ENCODE data around the gene FEN1. TPM values are rescaled to one million over a fixed set of nuclear protein-coding genes. Genes with fewer than 3 reads are reported as not detected.

FEN1 gene
- polyA plus RNA-seq, 1 of the 3 experiments (the other 2 are of a cell fraction) = 35.9 TPM

GRCh38 chr11:61827571-61828378 is 35.1 kb downstream of the FEN1 start, which contains the start of gene FADS2:
Gene FADS2, plus strand, starts transcription at chr11:61828300. Its CDS starts 91 bp downstream, at chr11:61828391.
- H3K27me3 ChIP-seq (ENCODE audit: insufficient read depth) = no peaks in the 10 kb centered on the region
- ChIA-PET POLR2A (interaction anchor here (0.6 to 5.3 kb wide), 6 partner anchors 11 to 141 kb away, joined by 3 to 84 read pairs (median 5); partner anchors contain the start of genes FADS1, FEN1, FTH1 and TMEM258), CTCF (interaction anchor here (1.0 to 4.5 kb wide), 14 partner anchors 12 to 280 kb away, joined by 3 to 63 read pairs (median 5); partner anchors contain the start of gene FADS1)
- DNase-seq = peak; percentile 93
- H3K27ac ChIP-seq (ENCODE audit: low read depth in 2 of 2, low read length in 1 of 2) = peak within 1 kb of the TSS; percentile 21 to 99
- H3K4me2 ChIP-seq = peak within 1 kb of the TSS; percentile 91
- peaks cover 10 to 46% of the 10 kb centered on the region in 2 experiments; a peak in 3 of 4 replicates for H3K4me1 ChIP-seq (ENCODE audit: control insufficient read depth in 1 of 2, insufficient read depth in 2 of 2, low read depth in 1 of 2, low read length in 1 of 2)
- peak within 1 kb of the TSS; percentile 67 for H3K9ac ChIP-seq
- H3K9me2 ChIP-seq = no peaks in the 10 kb centered on the region
- H3F3A ChIP-seq (replicated peaks; ENCODE audit: insufficient read depth) = no peaks in the 10 kb centered on the region
- WGBS (ENCODE audit: low lambda C conversion rate) = 1% methylated on average over 31 of the region's 83 CpGs
- H3K79me2 ChIP-seq (ENCODE audit: insufficient read depth) = peaks cover 40% of the 10 kb centered on the region
- peak within 1 kb of the TSS; percentile 70 to 96 for H3K4me3 ChIP-seq (ENCODE audit: low read depth in 2 of 2, low read length in 1 of 2)
- H4K20me1 ChIP-seq (ENCODE audit: insufficient read depth) = no peaks in the 10 kb centered on the region
- H3K36me3 ChIP-seq (replicated peaks in 1 of 2; ENCODE audit: control insufficient read depth in 1 of 2, insufficient read depth in 2 of 2, low read length in 1 of 2) = peaks cover 0 to 7% of the 10 kb centered on the region in 2 experiments
- H2AFZ ChIP-seq (ENCODE audit: low read depth) = peak within 1 kb of the TSS; percentile 71; the same call in 1 of the 2 replicates
- no peaks in the 10 kb centered on the region for H3K9me3 ChIP-seq
- 0 out of 2 replicates have a peak, but pooled peaks have one; percentile 5 for TF ChIP-seq ZBTB33 (IDR thresholded peaks at IDR 0.05; ENCODE audit: borderline replicate concordance, low read depth)
- TF ChIP-seq USF1 (IDR thresholded peaks at IDR 0.05; ENCODE audit: borderline replicate concordance, low read depth) = peak; percentile 5; the same call in 1 of the 2 replicates
- peak; percentile 51 for TF ChIP-seq NRF1 (IDR thresholded peaks at IDR 0.05; ENCODE audit: low read depth, low read length)
- no peak for TF ChIP-seq EZH2phosphoT487 (IDR thresholded peaks at IDR 0.05; ENCODE audit: borderline replicate concordance, low read depth)
- TF ChIP-seq FOXJ3 (CRISPR knock-in tag; IDR thresholded peaks at IDR 0.05) = no peak; the same call in 1 of the 2 replicates
- no peak for TF ChIP-seq MEF2A (IDR thresholded peaks at IDR 0.05; ENCODE audit: borderline replicate concordance, low read depth)
- peak; percentile 63 for TF ChIP-seq GATA2 (CRISPR knock-in tag; IDR thresholded peaks at IDR 0.05)
- peak; percentile 56 for TF ChIP-seq MXI1 (IDR thresholded peaks at IDR 0.05; ENCODE audit: low read depth, low read length)
- no peak for TF ChIP-seq RAD21 (IDR thresholded peaks at IDR 0.05; ENCODE audit: low read length)
- peak; percentile 38; the same call in 1 of the 2 replicates for TF ChIP-seq SIN3A (IDR thresholded peaks at IDR 0.05; ENCODE audit: borderline replicate concordance, low read depth, low read length)
- no peak for TF ChIP-seq CTCF (IDR thresholded peaks at IDR 0.05)
- TF ChIP-seq IRF3 (IDR thresholded peaks at IDR 0.05; ENCODE audit: low read depth, low read length) = no peak
- no peak; the same call in none of the 2 replicates for TF ChIP-seq YY1 (IDR thresholded peaks at IDR 0.05; ENCODE audit: low read depth)
- no peak for TF ChIP-seq SMC3 (IDR thresholded peaks at IDR 0.05; ENCODE audit: low read depth, low read length)
- peak; percentile 10; the same call in 1 of the 2 replicates for TF ChIP-seq TEAD4 (IDR thresholded peaks at IDR 0.05; ENCODE audit: borderline replicate concordance, insufficient read depth)
- TF ChIP-seq USF2 (IDR thresholded peaks at IDR 0.05; ENCODE audit: borderline replicate concordance, low read depth, low read length) = no peak
- no peak for TF ChIP-seq GABPA (IDR thresholded peaks at IDR 0.05; ENCODE audit: low read depth)
- TF ChIP-seq NFIC (IDR thresholded peaks at IDR 0.05; ENCODE audit: borderline replicate concordance) = no peak
- TF ChIP-seq FOSL2 (IDR thresholded peaks at IDR 0.05; ENCODE audit: borderline replicate concordance, low read depth) = no peak
- TF ChIP-seq CHD2 (IDR thresholded peaks at IDR 0.05; ENCODE audit: low read length, partially characterized antibody) = peak; percentile 60
- peak; percentile 72 for TF ChIP-seq MAX (IDR thresholded peaks at IDR 0.05; ENCODE audit: low read depth)
- TF ChIP-seq RFX5 (IDR thresholded peaks at IDR 0.05; ENCODE audit: low read length) = no peak
- 0 out of 2 replicates have a peak, but pooled peaks have one; percentile 6 for TF ChIP-seq PBX3 (IDR thresholded peaks at IDR 0.05)
